Suprapubic skin (tissue), 4 donors: ENCODE results near the gene SENP5. TPM values are rescaled to one million over a fixed set of nuclear protein-coding genes. Genes with fewer than 3 reads are reported as not detected.

Experiments used
- DNase-seq, 2 donors: peaks; one replicate each; pipeline ENCODE4 v3.0.0-alpha.2; 2019; ENCODE audit warnings: low spot score in 2 of 2
- H3K27ac ChIP-seq: fragments of 200-600 bp; sonication (generic); one replicate; pipeline ENCODE4 v1.5.1; 2019
- H3K27me3 ChIP-seq: fragments of 200-600 bp; sonication (generic); one replicate; pipeline ENCODE4 v1.5.1; 2019
- H3K36me3 ChIP-seq: fragments of 200-600 bp; sonication (generic); one replicate; pipeline ENCODE4 v1.5.1; 2019
- H3K4me1 ChIP-seq: fragments of 200-600 bp; sonication (generic); one replicate; pipeline ENCODE4 v1.5.1; 2019
- H3K4me3 ChIP-seq: fragments of 200-600 bp; sonication (generic); one replicate; pipeline ENCODE4 v1.5.1; 2019; ENCODE audit warnings: mild to moderate bottlenecking
- H3K9me3 ChIP-seq: fragments of 200-600 bp; sonication (generic); one replicate; pipeline ENCODE4 v1.5.1; 2019
- CTCF ChIP-seq, 2 donors: fragments of 200-600 bp in 1 of 2; fragments of 450-650 bp in 1 of 2; sonication (generic) in 1 of 2; IDR thresholded peaks; one replicate each; pipeline ENCODE4 v1.5.1; 2016 to 2019; ENCODE audit warnings: antibody characterized with exemption in 2 of 2, mild to moderate bottlenecking in 1 of 2, moderate library complexity in 1 of 2
- EP300 ChIP-seq: sonication (generic); formaldehyde crosslinking; IDR thresholded peaks from one replicate; pipeline ENCODE4 v1.6.1; 2017; ENCODE audit warnings: antibody characterized with exemption
- POLR2A ChIP-seq, 2 donors: fragments of 450-650 bp; IDR thresholded peaks; one replicate each; pipeline ENCODE4 v1.6.1; 2017; ENCODE audit warnings: antibody characterized with exemption in 2 of 2, mild to moderate bottlenecking in 2 of 2, moderate library complexity in 2 of 2
- POLR2AphosphoS5 ChIP-seq, 3 donors: sonication (generic); formaldehyde crosslinking; IDR thresholded peaks; one replicate each; pipeline ENCODE4 v1.6.1; 2017; ENCODE audit warnings: antibody characterized with exemption in 3 of 3
- WGBS: methylation state at CpG from one replicate; pipeline ENCODE4 v1.1.5; 2018; 5-methylcytosine and 5-hydroxymethylcytosine counted together
- total RNA-seq, 4 donors: library from RNA; depleted of rRNA; stranded (reverse); fragments of >200 nt; gene quantifications; one replicate each; pipeline ENCODE4 v1.1.0, GENCODE V29; 2016

The SENP5 gene
- total RNA-seq, 4 donors from 2014 or later = 34.9 to 112 (median 37.7) TPM

DNA sequence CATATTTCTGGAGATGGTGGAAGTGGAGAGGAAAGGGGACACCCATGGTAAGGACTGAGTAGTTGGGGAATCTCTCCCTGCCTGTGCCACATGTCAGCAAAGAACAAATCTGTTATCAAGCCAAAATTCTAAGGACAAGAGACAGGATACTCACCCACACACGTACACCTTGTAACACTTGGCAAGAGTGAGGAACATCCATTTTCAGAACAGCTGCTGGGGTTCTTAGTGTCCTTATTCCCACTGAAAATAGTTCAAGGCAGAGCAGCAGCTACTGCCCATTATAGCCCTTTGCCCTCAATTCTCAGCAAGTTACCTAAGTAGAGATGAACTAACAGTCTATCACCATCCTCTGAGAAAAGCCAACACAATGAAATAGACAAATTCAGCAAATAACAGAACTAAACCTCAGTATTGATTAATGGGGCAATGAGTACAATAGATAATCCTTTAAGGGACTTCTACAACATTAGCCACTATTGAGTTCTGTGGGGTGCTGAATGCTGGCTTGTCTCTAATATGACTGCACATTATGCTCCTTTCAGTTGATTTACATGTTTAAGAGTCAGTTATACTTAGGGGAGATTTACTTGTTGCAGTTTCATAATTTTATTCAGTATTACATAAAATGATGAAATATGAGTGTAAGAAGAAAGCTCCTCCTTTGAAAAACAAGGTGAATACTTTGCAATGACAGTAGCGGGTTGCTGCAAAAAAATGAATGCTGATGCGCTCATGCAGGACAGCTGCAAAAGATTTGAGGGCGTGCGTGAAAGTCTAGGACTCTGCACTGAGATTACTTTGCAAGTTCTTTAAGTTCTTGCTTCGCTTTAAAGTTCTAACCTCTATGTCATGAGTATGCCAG is 22.4 kb downstream of the SENP5 start:
- Histone ChIP-seq H3K27ac (no peak overlapping the region), H3K36me3 (peaks cover 25% of the 10 kb centered on the region), H3K27me3 (no peaks in the 10 kb centered on the region), H3K9me3 (no peaks in the 10 kb centered on the region), H3K4me1 (no peaks in the 10 kb centered on the region), H3K4me3 (no peak overlapping the region)
- TF ChIP-seq POLR2A (IDR thresholded peaks at IDR 0.05) = no peak
- TF ChIP-seq CTCF (IDR thresholded peaks at IDR 0.05) = no peak
- TF ChIP-seq POLR2AphosphoS5 (IDR thresholded peaks at IDR 0.05) = no peak
- TF ChIP-seq EP300 = no peak
- WGBS = 81% methylated on average over 6 of the region's 6 CpGs
- DNase-seq = no peak

GRCh38 chr3:196894557-196895295 is 27.0 kb downstream of the SENP5 start:
- no peak overlapping the region for H3K4me3 ChIP-seq
- peaks cover 4% of the 10 kb centered on the region for H3K36me3 ChIP-seq
- no peaks in the 10 kb centered on the region for H3K9me3 ChIP-seq
- no peak for DNase-seq
- WGBS = 93% methylated on average over 13 of the region's 13 CpGs
- no peaks in the 10 kb centered on the region for H3K4me1 ChIP-seq
- no peak overlapping the region for H3K27ac ChIP-seq
- no peaks in the 10 kb centered on the region for H3K27me3 ChIP-seq
- TF ChIP-seq EP300 (no peak), CTCF (IDR thresholded peaks at IDR 0.05) (no peak), POLR2A (IDR thresholded peaks at IDR 0.05) (no peak), POLR2AphosphoS5 (IDR thresholded peaks at IDR 0.05) (no peak)

DNA sequence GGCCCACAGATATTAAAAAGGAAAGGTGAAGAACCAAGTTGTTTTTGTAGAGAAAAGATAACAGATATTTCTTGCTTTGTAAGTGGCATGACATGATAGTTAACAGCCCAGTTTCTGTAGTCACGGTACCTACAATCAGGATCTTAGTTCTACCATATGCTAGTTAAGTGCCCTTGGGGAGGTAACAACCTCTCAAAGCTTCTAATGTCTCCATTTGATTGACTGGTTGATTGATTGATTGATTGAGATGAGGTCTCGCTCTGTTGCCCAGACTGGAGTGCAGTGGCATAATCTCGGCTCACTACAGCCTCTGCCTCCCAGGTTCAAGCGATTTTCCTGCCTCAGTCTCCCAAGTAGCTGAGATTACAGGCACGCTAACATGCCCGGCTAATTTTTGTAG is 28.5 kb downstream of the SENP5 start:
- WGBS = 98% methylated on average over 6 of the region's 6 CpGs
- no peak overlapping the region for H3K27ac ChIP-seq
- H3K36me3 ChIP-seq = peaks cover 19% of the 10 kb centered on the region
- no peak for TF ChIP-seq POLR2A (IDR thresholded peaks at IDR 0.05)
- TF ChIP-seq CTCF (IDR thresholded peaks at IDR 0.05) = no peak
- no peak for TF ChIP-seq EP300
- no peak for TF ChIP-seq POLR2AphosphoS5 (IDR thresholded peaks at IDR 0.05)
- no peaks in the 10 kb centered on the region for H3K27me3 ChIP-seq
- H3K4me1 ChIP-seq = no peaks in the 10 kb centered on the region
- no peak for DNase-seq
- no peaks in the 10 kb centered on the region for H3K9me3 ChIP-seq
- H3K4me3 ChIP-seq = no peak overlapping the region

DNA sequence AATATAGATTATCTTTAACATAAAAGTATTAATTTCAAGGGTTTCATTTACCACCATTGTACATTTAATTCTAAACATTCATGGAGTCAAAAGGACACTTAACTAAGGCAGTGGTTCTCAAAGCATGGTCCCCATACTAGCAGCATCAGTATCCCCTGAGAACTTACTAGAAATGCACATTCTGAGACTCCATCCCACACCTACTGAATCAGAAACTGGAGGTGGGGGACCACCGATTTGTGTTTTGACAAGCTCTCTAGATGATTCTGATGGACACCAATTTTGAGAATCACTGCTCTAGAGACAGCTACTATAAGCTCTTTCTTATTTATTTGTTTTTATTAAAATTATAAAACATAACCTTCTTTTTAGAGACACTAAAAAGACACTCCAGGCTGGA is 34.0 kb downstream of the SENP5 start:
- H3K27ac ChIP-seq = no peak overlapping the region
- no peaks in the 10 kb centered on the region for H3K9me3 ChIP-seq
- 88% methylated on average over 1 of the region's 1 CpG for WGBS
- no peak for DNase-seq
- no peaks in the 10 kb centered on the region for H3K27me3 ChIP-seq
- peaks cover 75% of the 10 kb centered on the region for H3K36me3 ChIP-seq
- TF ChIP-seq POLR2AphosphoS5 (IDR thresholded peaks at IDR 0.05) (no peak), EP300 (no peak), CTCF (IDR thresholded peaks at IDR 0.05) (no peak), POLR2A (IDR thresholded peaks at IDR 0.05) (no peak)
- no peaks in the 10 kb centered on the region for H3K4me1 ChIP-seq
- no peak overlapping the region for H3K4me3 ChIP-seq

GRCh38 chr3:196902296-196902695 is 34.6 kb downstream of the SENP5 start:
- H3K27me3 ChIP-seq = no peaks in the 10 kb centered on the region
- no peak overlapping the region for H3K27ac ChIP-seq

More at GRCh38 chr3:196902296-196902695, 34.6 kb downstream of the SENP5 start:
- Histone ChIP-seq H3K36me3 (peaks cover 80% of the 10 kb centered on the region), H3K4me3 (no peak overlapping the region), H3K9me3 (no peaks in the 10 kb centered on the region), H3K4me1 (no peaks in the 10 kb centered on the region)
- TF ChIP-seq CTCF (IDR thresholded peaks at IDR 0.05) (no peak), EP300 (no peak), POLR2A (IDR thresholded peaks at IDR 0.05) (no peak), POLR2AphosphoS5 (IDR thresholded peaks at IDR 0.05) (no peak)
- no peak for DNase-seq
- 100% methylated on average over 1 of the region's 1 CpG for WGBS
